ENCODE data around the gene CD99.

DNA sequence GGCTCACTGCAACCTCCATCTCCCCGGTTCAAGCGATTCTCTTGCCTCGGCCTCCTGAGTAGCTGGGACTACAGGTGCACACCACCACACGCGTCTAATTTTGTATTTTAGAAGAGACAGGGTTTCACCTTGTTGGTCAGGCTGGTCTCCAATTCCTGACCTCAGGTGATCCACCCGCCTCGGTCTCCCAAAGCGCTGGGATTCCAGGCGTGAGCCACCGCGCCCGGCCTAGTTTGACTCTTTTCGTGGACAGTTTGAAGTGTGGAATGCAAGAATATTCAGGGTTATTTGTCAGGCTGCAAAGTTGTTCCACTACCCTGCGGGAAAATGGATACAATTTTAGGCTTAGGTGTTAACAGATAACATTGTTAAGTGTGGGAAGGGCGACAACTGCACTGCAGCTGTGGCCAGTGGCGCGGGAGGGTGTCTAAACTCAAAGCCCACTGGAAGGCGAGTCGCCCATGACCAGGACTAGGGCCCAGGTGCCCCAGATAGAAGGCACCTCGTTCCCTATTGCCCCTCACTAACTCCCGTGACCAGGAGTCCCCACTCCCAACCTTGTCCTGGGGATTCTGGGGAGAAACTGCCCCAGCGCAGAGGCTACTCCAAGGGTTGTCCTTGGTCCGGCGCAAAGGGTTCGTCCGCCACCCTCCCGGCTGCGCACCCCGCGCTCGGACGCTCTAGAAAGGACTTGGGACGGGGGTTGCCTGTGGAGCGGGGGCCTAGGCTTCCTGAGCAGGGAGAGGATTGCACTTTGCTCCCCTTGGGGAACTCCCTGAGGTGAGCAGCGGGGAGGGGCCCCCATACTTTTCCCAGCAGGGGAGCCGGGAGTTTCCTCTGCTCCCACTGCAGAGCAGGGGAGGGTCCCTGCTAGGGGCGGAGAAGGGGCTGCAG is 1.1 kb upstream of the CD99 start:
- TF ChIP-seq, protein P1, sequence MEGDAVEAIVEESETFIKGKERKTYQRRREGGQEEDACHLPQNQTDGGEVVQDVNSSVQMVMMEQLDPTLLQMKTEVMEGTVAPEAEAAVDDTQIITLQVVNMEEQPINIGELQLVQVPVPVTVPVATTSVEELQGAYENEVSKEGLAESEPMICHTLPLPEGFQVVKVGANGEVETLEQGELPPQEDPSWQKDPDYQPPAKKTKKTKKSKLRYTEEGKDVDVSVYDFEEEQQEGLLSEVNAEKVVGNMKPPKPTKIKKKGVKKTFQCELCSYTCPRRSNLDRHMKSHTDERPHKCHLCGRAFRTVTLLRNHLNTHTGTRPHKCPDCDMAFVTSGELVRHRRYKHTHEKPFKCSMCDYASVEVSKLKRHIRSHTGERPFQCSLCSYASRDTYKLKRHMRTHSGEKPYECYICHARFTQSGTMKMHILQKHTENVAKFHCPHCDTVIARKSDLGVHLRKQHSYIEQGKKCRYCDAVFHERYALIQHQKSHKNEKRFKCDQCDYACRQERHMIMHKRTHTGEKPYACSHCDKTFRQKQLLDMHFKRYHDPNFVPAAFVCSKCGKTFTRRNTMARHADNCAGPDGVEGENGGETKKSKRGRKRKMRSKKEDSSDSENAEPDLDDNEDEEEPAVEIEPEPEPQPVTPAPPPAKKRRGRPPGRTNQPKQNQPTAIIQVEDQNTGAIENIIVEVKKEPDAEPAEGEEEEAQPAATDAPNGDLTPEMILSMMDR (IDR thresholded peaks at IDR 0.05; ENCODE audit: poor library complexity) = no peak
- no peak for TF ChIP-seq EZH2 (IDR thresholded peaks at IDR 0.05; ENCODE audit: borderline replicate concordance)
